GM06990 (cell line): ENCODE measurements around the gene P2RX2.

ENCODE experiments used
- DNase-seq: peaks from one replicate; pipeline ENCODE4 v3.0.0-alpha.2; 2011; ENCODE audit not compliant: insufficient read length; ENCODE audit errors: extremely low read depth
- H3K27me3 ChIP-seq: replicated peaks from 2 replicates; pipeline ENCODE4 v1.6.0; 2011; ENCODE audit warnings: low read length; ENCODE audit not compliant: control insufficient read depth, insufficient read depth
- H3K36me3 ChIP-seq: 2 replicates; pipeline ENCODE4 v1.5.1; 2011; ENCODE audit warnings: low read length; ENCODE audit not compliant: control insufficient read depth, insufficient read depth
- H3K4me3 ChIP-seq: replicated peaks from 2 replicates; pipeline ENCODE4 v1.5.1; 2011; ENCODE audit warnings: low read depth, mild to moderate bottlenecking, control low read depth, low read length
- TF ChIP-seq, protein P1 (sequence below): IDR thresholded peaks from 2 replicates; pipeline ENCODE4 v1.5.1; 2011; ENCODE audit warnings: low read length, control low read depth, mild to moderate bottlenecking, inconsistent platforms; ENCODE audit not compliant: insufficient read depth, poor library complexity, severe bottlenecking

P2RX2 gene

DNA sequence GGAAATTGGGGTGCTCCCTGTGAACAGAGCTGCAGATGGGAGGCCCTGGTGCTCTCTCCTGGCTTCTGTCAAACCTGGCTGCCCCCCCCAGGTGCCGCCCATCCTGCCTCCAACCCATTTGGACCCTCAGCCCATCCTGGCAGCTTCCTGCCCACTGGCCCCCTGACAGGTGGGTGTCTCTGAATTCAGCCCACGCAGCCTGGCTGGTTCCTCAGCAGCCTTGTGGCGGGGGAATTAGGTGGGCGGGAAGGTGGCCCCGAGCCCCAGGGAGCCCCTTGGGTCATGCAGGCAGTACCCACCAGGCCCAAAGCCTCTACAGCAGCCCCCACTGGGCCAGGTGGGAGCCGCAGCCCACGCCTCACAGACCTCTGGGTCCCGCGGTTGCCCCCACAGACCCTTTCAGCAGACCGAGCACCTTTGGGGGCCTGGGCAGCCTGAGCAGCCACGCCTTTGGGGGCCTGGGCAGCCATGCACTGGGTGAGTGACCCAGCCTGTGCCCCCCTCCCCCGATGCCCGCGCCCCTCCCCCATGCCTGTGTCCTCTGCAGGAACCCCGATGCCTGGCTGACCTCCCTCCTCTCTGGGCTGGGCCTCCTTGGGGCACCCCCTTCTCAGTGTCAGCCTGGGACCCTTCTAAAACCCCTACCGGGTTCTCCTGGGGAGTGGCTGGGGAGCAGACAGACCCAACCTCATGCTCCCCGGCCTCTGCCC, 37.1 kb upstream of the P2RX2 start:
- Histone ChIP-seq H3K36me3 (peaks cover 4% of the 10 kb centered on the region), H3K4me3 (no peak overlapping the region), H3K27me3 (no peaks in the 10 kb centered on the region)
- DNase-seq: no peak
- TF ChIP-seq, protein P1, sequence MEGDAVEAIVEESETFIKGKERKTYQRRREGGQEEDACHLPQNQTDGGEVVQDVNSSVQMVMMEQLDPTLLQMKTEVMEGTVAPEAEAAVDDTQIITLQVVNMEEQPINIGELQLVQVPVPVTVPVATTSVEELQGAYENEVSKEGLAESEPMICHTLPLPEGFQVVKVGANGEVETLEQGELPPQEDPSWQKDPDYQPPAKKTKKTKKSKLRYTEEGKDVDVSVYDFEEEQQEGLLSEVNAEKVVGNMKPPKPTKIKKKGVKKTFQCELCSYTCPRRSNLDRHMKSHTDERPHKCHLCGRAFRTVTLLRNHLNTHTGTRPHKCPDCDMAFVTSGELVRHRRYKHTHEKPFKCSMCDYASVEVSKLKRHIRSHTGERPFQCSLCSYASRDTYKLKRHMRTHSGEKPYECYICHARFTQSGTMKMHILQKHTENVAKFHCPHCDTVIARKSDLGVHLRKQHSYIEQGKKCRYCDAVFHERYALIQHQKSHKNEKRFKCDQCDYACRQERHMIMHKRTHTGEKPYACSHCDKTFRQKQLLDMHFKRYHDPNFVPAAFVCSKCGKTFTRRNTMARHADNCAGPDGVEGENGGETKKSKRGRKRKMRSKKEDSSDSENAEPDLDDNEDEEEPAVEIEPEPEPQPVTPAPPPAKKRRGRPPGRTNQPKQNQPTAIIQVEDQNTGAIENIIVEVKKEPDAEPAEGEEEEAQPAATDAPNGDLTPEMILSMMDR: no peak

DNA sequence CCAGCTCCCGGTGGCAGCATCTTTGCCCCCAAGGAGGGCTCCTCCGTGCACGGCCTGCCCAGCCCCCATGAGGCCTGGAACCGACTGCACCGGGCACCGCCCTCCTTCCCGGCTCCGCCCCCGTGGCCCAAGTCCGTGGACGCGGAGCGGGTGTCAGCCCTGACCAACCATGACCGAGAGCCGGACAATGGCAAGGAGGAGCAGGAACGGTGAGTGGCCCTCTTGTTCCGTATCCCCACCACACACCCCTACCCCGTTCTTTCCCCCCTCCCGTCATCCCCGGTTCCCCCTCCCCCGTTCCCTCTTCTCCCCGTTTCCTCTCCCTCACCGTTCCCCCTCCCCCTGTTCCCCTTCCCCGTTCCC, 36.5 kb upstream of the P2RX2 start:
- TF ChIP-seq, protein P1: no peak
- no peak for DNase-seq
- Histone ChIP-seq H3K4me3 (no peak overlapping the region), H3K27me3 (no peaks in the 10 kb centered on the region), H3K36me3 (peaks cover 4% of the 10 kb centered on the region)

DNA sequence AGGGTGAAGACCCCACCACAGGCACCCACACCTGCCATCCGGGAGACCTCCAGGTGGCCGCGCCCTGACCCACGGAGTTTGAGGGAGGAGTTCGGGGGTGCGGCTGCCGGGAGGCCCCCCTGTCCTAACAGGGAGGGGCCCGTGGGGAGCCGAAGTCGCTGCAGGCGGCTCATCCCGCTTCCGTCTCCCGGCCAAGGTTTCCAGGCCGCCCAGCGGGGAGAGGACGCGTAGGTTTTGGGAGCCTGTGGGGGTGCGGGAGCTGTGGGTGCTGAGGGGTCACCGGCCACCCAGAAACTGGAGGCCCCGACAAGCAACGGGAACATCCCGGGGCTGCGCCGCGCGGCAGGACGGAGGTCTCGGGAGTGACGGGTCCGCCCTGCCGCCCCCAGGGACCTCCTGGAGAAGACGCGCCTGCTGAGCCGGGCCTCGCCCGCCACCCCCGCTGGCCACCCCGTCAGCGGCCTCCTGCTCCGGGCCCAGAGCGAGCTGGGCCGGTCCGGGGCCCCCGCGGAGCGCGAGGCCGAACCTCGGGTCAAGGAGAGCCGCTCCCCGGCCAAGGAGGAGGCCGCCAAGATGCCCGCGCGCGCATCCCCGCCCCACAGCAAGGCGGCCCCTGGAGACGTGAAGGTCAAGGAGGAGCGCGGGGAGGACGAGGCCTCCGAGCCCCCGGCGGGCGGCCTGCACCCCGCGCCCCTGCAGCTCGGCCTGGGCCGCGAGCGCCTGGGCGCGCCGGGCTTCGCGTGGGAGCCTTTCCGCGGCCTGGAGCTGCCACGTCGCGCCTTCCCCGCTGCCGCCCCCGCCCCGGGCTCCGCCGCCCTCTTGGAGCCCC, 35.8 kb upstream of the P2RX2 start:
- Histone ChIP-seq H3K4me3 (no peak overlapping the region), H3K36me3 (peaks cover 4% of the 10 kb centered on the region), H3K27me3 (no peaks in the 10 kb centered on the region)
- no peak for DNase-seq
- TF ChIP-seq, protein P1: no peak

DNA sequence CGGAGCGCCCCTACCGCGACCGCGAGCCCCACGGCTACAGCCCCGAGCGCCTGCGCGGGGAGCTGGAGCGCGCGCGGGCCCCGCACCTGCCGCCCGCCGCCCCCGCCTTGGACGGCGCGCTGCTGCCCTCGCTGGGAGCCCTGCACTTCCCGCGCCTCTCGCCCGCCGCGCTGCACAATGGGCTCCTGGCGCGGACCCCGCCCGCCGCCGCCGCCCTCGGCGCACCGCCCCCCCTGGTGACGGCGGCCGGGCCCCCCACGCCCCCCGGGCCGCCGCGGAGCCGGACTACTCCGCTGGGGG, 35.2 kb upstream of the P2RX2 start:
- Histone ChIP-seq H3K4me3 (no peak overlapping the region), H3K36me3 (peaks cover 3% of the 10 kb centered on the region), H3K27me3 (no peaks in the 10 kb centered on the region)
- TF ChIP-seq, protein P1: no peak
- DNase-seq: no peak

DNA sequence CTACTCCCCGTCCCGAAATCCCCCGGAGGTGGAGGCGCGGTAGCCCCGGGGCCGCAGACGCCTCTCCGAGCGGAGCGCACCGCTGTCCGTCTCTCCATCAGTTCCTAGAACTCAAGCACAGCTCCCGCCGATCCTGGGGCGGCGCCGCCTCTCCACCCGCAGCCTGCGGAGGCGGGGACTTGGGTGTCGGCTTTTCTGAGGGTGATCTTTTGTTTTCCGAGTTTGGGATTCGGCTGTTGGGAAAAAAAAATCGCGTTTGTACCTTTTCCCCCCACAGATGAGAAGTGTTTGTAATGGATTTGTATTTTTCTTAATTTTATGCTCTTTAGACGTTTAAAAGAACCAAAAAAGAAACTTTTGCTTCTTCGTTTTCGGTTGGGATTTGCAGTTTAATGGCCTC, 34.8 kb upstream of the P2RX2 start:
- H3K27me3 ChIP-seq: no peaks in the 10 kb centered on the region
- no peak overlapping the region for H3K4me3 ChIP-seq
- TF ChIP-seq, protein P1: no peak
- peaks cover 2% of the 10 kb centered on the region for H3K36me3 ChIP-seq
- no peak for DNase-seq
